ENCODE results near the gene SLC25A6. TPM values are rescaled to one million over a fixed set of nuclear protein-coding genes. Genes with fewer than 3 reads are reported as not detected.

The SLC25A6 gene
- polyA plus RNA-seq, 1 donor from 2014 or later = 184 TPM

DNA sequence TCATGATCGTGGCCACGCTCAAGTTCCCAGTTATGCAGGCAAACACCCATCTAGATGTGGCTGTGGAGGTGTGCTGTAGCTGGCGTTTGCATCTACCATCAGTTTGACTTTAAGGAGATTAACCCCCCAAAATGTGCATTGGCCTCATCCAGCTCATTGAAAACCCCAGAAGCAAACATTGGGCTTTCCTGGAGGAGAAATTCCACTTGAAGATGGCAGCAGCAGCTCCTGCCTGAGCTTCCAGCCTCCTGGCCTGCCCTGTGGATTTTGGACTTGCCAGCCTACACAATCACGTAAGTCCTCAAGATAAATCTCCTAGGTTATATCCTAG, 30.2 kb upstream of the SLC25A6 start:
- no peaks in the 10 kb centered on the region for H4K20me1 ChIP-seq (ENCODE audit: insufficient read depth)
- peaks cover 17% of the 10 kb centered on the region for H3K36me3 ChIP-seq (ENCODE audit: insufficient read depth, low read length)
- no peaks in the 10 kb centered on the region for H3K27me3 ChIP-seq (ENCODE audit: insufficient read depth, low read depth, low read length)
- H3K27ac ChIP-seq (ENCODE audit: low read length) = no peak overlapping the region
- no peaks in the 10 kb centered on the region for H3K9me2 ChIP-seq (ENCODE audit: insufficient read depth, low read length)
- no peak overlapping the region for H3K4me2 ChIP-seq (ENCODE audit: low read length)
- no peak for TF ChIP-seq MXI1 (conservative IDR thresholded peaks at IDR 0.05; ENCODE audit: poor library complexity, severe bottlenecking)
- TF ChIP-seq EP300 (conservative IDR thresholded peaks at IDR 0.05; ENCODE audit: poor library complexity, severe bottlenecking) = no peak
- TF ChIP-seq SMC3 (conservative IDR thresholded peaks at IDR 0.05; ENCODE audit: poor library complexity) = no peak
- TF ChIP-seq TAF1 (IDR thresholded peaks at IDR 0.05; ENCODE audit: low read depth) = no peak
- TF ChIP-seq POLR2AphosphoS5 (IDR thresholded peaks at IDR 0.05) = no peak
- no peak for TF ChIP-seq RAD21 (conservative IDR thresholded peaks at IDR 0.05)
- TF ChIP-seq, protein P1, sequence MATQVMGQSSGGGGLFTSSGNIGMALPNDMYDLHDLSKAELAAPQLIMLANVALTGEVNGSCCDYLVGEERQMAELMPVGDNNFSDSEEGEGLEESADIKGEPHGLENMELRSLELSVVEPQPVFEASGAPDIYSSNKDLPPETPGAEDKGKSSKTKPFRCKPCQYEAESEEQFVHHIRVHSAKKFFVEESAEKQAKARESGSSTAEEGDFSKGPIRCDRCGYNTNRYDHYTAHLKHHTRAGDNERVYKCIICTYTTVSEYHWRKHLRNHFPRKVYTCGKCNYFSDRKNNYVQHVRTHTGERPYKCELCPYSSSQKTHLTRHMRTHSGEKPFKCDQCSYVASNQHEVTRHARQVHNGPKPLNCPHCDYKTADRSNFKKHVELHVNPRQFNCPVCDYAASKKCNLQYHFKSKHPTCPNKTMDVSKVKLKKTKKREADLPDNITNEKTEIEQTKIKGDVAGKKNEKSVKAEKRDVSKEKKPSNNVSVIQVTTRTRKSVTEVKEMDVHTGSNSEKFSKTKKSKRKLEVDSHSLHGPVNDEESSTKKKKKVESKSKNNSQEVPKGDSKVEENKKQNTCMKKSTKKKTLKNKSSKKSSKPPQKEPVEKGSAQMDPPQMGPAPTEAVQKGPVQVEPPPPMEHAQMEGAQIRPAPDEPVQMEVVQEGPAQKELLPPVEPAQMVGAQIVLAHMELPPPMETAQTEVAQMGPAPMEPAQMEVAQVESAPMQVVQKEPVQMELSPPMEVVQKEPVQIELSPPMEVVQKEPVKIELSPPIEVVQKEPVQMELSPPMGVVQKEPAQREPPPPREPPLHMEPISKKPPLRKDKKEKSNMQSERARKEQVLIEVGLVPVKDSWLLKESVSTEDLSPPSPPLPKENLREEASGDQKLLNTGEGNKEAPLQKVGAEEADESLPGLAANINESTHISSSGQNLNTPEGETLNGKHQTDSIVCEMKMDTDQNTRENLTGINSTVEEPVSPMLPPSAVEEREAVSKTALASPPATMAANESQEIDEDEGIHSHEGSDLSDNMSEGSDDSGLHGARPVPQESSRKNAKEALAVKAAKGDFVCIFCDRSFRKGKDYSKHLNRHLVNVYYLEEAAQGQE (IDR thresholded peaks at IDR 0.05; ENCODE audit: borderline replicate concordance) = no peak
- no peak for TF ChIP-seq EZH2 (IDR thresholded peaks at IDR 0.05; ENCODE audit: borderline replicate concordance, insufficient read depth, low read length, poor library complexity, severe bottlenecking)
- TF ChIP-seq, protein P2, sequence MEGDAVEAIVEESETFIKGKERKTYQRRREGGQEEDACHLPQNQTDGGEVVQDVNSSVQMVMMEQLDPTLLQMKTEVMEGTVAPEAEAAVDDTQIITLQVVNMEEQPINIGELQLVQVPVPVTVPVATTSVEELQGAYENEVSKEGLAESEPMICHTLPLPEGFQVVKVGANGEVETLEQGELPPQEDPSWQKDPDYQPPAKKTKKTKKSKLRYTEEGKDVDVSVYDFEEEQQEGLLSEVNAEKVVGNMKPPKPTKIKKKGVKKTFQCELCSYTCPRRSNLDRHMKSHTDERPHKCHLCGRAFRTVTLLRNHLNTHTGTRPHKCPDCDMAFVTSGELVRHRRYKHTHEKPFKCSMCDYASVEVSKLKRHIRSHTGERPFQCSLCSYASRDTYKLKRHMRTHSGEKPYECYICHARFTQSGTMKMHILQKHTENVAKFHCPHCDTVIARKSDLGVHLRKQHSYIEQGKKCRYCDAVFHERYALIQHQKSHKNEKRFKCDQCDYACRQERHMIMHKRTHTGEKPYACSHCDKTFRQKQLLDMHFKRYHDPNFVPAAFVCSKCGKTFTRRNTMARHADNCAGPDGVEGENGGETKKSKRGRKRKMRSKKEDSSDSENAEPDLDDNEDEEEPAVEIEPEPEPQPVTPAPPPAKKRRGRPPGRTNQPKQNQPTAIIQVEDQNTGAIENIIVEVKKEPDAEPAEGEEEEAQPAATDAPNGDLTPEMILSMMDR (IDR thresholded peaks at IDR 0.05; ENCODE audit: poor library complexity, severe bottlenecking) = no peak
- no peak overlapping the region for H3K4me3 ChIP-seq (ENCODE audit: low read length)
- H3K9ac ChIP-seq (ENCODE audit: low read length) = no peak overlapping the region
- peaks cover 4% of the 10 kb centered on the region for H3K9me3 ChIP-seq (ENCODE audit: low read length)
- no peaks in the 10 kb centered on the region for H3F3A ChIP-seq (ENCODE audit: insufficient read depth, low read length, poor library complexity, severe bottlenecking)
- no peaks in the 10 kb centered on the region for H3K79me2 ChIP-seq (replicated peaks; ENCODE audit: insufficient read depth, low read length)
- no peak overlapping the region for H2AFZ ChIP-seq (ENCODE audit: low read depth, low read length)

DNA sequence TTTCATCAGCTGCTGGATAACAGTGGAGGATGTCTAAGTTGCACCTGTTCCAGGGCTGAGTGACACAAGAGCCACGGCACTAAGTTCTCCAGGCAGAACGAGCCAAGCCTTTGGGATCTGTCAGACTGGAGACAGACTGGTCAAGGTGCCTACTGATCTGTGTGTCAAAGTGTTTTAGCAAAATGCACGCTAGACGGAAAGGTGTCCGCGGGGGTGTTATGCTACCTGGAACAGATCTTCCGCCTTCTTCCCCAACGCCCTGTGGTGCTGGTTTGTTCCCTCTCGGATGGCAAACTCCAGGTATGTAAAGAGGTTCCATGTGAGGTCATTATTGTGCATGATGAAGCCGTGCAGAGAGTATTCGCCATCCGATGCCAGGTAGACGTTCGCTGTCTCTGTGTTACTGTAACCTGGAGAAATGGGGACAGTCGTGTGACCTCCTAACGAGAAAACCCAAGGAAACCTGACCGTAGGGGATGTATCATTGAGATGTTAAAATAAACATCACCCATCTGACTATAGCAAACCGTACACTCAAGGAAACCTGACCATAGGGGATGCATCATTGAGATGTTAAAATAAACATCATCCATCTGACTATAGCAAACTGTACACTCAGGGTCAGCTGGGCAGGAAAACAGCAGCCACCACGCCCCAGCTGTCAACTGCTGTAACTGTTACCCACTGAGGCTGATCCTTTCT, 29.7 kb upstream of the SLC25A6 start:
- H3K27ac ChIP-seq (ENCODE audit: low read length) = no peak overlapping the region
- no peak overlapping the region for H3K9ac ChIP-seq (ENCODE audit: low read length)
- H3K9me3 ChIP-seq (ENCODE audit: low read length) = peaks cover 4% of the 10 kb centered on the region
- H3K36me3 ChIP-seq (ENCODE audit: insufficient read depth, low read length) = peaks cover 17% of the 10 kb centered on the region
- H3F3A ChIP-seq (ENCODE audit: insufficient read depth, low read length, poor library complexity, severe bottlenecking) = no peaks in the 10 kb centered on the region
- no peaks in the 10 kb centered on the region for H4K20me1 ChIP-seq (ENCODE audit: insufficient read depth)
- no peak overlapping the region for H3K4me2 ChIP-seq (ENCODE audit: low read length)
- H3K4me3 ChIP-seq (ENCODE audit: low read length) = no peak overlapping the region
- H3K27me3 ChIP-seq (ENCODE audit: insufficient read depth, low read depth, low read length) = no peaks in the 10 kb centered on the region
- TF ChIP-seq EP300 (conservative IDR thresholded peaks at IDR 0.05; ENCODE audit: poor library complexity, severe bottlenecking) (no peak), RAD21 (conservative IDR thresholded peaks at IDR 0.05) (no peak), SMC3 (conservative IDR thresholded peaks at IDR 0.05; ENCODE audit: poor library complexity) (no peak), MXI1 (conservative IDR thresholded peaks at IDR 0.05; ENCODE audit: poor library complexity, severe bottlenecking) (no peak), EZH2 (IDR thresholded peaks at IDR 0.05; ENCODE audit: borderline replicate concordance, insufficient read depth, low read length, poor library complexity, severe bottlenecking) (no peak), TAF1 (IDR thresholded peaks at IDR 0.05; ENCODE audit: low read depth) (no peak), POLR2AphosphoS5 (IDR thresholded peaks at IDR 0.05) (no peak)
- TF ChIP-seq, protein P1 (IDR thresholded peaks at IDR 0.05; ENCODE audit: borderline replicate concordance) = no peak
- TF ChIP-seq, protein P2 (IDR thresholded peaks at IDR 0.05; ENCODE audit: poor library complexity, severe bottlenecking) = no peak
- no peak overlapping the region for H2AFZ ChIP-seq (ENCODE audit: low read depth, low read length)
- no peaks in the 10 kb centered on the region for H3K9me2 ChIP-seq (ENCODE audit: insufficient read depth, low read length)
- no peaks in the 10 kb centered on the region for H3K79me2 ChIP-seq (replicated peaks; ENCODE audit: insufficient read depth, low read length)
